HTERT RPE-1 (cell line): ENCODE measurements around the gene ZNF680.
"Not testable (repeated sequence)": the region's sequence is repeated elsewhere in the genome, so short reads cannot be mapped to it uniquely, and the experiment has no call there.

Experiments used
- in situ Hi-C: fragments of 300-500 bp; cut with MboI; formaldehyde crosslinking; loops from 4 replicates; pipeline ENCODE4 v1.14.3; 2020; ENCODE audit warnings: low sequenced_read_pairs

ZNF680 gene

GRCh38 chr7:64557601-64558322, 5.1 kb downstream of the ZNF680 start:
- in situ Hi-C loops = no loop called here

GRCh38 chr7:64555046-64555445, 7.8 kb downstream of the ZNF680 start:
- in situ Hi-C loops = no loop called here

GRCh38 chr7:64554188-64554587, 8.7 kb downstream of the ZNF680 start:
- in situ Hi-C loops = not testable (repeated sequence)

- in situ Hi-C loops = no loop called here
Observed at GRCh38 chr7:64551375-64552142, 11.3 kb downstream of the ZNF680 start.

GRCh38 chr7:64544010-64544409, 18.9 kb downstream of the ZNF680 start:
- in situ Hi-C loops = no loop called here

- in situ Hi-C loops = no loop called here
Observed at GRCh38 chr7:64541438-64542359, 21.2 kb downstream of the ZNF680 start.

- in situ Hi-C loops = no loop called here
Observed at GRCh38 chr7:64533756-64534155, 29.1 kb downstream of the ZNF680 start.

GRCh38 chr7:64528770-64529169, 34.1 kb downstream of the ZNF680 start:
- in situ Hi-C loops = no loop called here

GRCh38 chr7:64521409-64521984, 41.4 kb downstream of the ZNF680 start:
- in situ Hi-C loops = no loop called here

GRCh38 chr7:64516451-64516850, 46.4 kb downstream of the ZNF680 start:
- in situ Hi-C loops = no loop called here

- in situ Hi-C loops = no loop called here
Observed at GRCh38 chr7:64515781-64516180, 47.1 kb downstream of the ZNF680 start.

GRCh38 chr7:64515330-64515729, 47.5 kb downstream of the ZNF680 start:
- in situ Hi-C loops = no loop called here

- in situ Hi-C loops = no loop called here
Observed at GRCh38 chr7:64509583-64509982, 53.3 kb downstream of the ZNF680 start.

GRCh38 chr7:64504581-64505120, 58.2 kb downstream of the ZNF680 start:
- in situ Hi-C loops = no loop called here

- in situ Hi-C loops = no loop called here
Observed at GRCh38 chr7:64498270-64498669, 64.6 kb downstream of the ZNF680 start.

- in situ Hi-C loops = no loop called here
Observed at GRCh38 chr7:64494912-64495461, 67.9 kb downstream of the ZNF680 start.

- in situ Hi-C loops = no loop called here
Observed at GRCh38 chr7:64485623-64486022, 77.2 kb downstream of the ZNF680 start.
